ENCODE results near the gene ACBD3. TPM values are rescaled to one million over a fixed set of nuclear protein-coding genes. Genes with fewer than 3 reads are reported as not detected.
A peak's percentile ranks its signal among the peaks of the same experiment; 100 is the strongest.

Gene ACBD3
- polyA plus RNA-seq, 1 experiment, result 22.8 TPM

DNA sequence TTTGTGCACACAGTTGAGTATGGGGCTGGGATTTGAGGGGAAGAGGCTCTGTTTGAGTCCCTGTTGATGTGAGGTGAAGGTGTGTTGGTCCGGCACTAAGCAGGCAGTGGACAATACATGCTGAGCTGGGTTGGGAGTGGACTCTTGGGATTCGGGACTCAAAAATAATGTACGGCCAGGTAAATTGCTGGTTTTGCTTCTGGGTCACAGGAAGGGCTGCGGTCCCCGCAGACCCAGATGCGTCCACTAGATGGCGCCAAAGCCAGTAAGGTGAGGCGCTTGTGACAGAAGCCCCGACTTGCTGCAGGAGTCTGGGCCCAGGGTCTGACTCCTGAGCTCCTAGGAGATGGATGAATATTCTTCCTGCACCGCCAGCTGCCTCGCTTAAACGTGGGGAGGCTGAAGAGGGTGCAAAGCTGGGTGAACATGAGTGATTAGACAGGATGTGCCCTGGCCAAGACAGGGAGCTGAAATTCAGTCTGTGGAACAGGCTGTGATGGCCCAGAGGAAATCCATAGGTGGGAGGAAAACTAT, 61.4 kb downstream of the ACBD3 start:
- Histone ChIP-seq H3K4me3 (ENCODE audit: low read depth, low read length) (no peak overlapping the region), H3K36me3 (ENCODE audit: control insufficient read depth, insufficient read depth, low read length) (no peaks in the 10 kb centered on the region), H3K27me3 (ENCODE audit: control insufficient read depth, insufficient read depth, low read length) (no peaks in the 10 kb centered on the region)
- TF ChIP-seq, protein P1, sequence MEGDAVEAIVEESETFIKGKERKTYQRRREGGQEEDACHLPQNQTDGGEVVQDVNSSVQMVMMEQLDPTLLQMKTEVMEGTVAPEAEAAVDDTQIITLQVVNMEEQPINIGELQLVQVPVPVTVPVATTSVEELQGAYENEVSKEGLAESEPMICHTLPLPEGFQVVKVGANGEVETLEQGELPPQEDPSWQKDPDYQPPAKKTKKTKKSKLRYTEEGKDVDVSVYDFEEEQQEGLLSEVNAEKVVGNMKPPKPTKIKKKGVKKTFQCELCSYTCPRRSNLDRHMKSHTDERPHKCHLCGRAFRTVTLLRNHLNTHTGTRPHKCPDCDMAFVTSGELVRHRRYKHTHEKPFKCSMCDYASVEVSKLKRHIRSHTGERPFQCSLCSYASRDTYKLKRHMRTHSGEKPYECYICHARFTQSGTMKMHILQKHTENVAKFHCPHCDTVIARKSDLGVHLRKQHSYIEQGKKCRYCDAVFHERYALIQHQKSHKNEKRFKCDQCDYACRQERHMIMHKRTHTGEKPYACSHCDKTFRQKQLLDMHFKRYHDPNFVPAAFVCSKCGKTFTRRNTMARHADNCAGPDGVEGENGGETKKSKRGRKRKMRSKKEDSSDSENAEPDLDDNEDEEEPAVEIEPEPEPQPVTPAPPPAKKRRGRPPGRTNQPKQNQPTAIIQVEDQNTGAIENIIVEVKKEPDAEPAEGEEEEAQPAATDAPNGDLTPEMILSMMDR (IDR thresholded peaks at IDR 0.05; ENCODE audit: insufficient read depth, low read depth, low read length), result peak; percentile 97
- DNase-seq (ENCODE audit: low read depth), result no peak
- ChIA-PET POLR2A (interaction anchor here (0.6 kb wide), 2 partner anchors 14 to 56 kb away, joined by 3 to 4 read pairs; no protein-coding TSS in a partner anchor), CTCF (interaction anchor here (0.6 to 7.6 kb wide), 38 partner anchors 8 to 484 kb away, joined by 3 to 198 read pairs (median 4); partner anchors contain the start of gene H3-3A)

DNA sequence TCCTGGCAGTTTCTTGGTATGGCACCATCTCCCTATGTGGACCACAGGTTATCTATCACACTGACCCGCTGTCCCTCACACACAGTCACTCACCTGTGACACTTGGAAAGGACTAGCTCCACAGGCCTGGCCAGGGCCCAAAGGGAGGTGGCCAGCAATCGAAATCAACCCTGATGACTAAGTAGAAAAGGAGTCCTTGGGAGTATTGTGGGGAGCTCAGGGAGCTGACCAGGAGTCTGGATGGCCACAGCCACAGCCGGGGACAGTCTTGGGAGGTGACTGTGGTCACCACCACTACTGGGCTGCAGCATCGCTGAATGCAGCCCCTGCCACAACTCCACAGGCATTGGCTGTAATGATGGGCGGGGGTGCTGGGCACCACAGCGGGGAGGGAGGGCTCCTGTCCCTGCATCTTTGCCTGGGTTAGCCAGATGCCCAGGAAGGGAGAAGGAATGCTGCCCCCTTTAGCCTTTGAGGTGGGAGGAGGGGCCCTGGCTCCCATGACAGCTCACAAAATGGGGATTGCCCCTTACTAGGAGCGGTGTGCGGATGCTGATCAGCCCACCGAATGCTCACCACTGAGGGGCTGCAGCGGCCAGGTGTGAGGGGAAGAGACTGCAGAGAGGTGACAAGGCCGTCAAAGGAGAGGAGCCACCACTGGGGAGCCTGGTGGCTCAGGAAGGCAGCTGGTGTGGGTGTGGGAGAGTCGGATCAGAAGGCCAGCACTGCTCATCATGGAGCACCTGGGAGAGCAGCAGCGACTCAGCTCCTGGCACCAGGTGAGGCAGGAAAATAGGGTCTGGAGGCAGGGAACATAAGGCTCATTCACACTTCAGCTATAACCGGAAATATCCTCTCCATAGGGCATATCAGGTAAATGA, 62.7 kb downstream of the ACBD3 start:
- Histone ChIP-seq H3K36me3 (ENCODE audit: control insufficient read depth, insufficient read depth, low read length) (no peaks in the 10 kb centered on the region), H3K4me3 (ENCODE audit: low read depth, low read length) (no peak overlapping the region), H3K27me3 (ENCODE audit: control insufficient read depth, insufficient read depth, low read length) (no peaks in the 10 kb centered on the region)
- DNase-seq (ENCODE audit: low read depth), result no peak
- POLR2A ChIA-PET, result interaction anchor here (0.6 kb wide), 1 partner anchor 62 kb away, joined by 3 read pairs; the partner anchor contains the start of gene H3-3A
- CTCF ChIA-PET, result interaction anchor here (0.7 to 7.6 kb wide), 11 partner anchors 7 to 280 kb away, joined by 3 to 198 read pairs (median 20); partner anchors contain the start of gene H3-3A
- TF ChIP-seq, protein P1 (IDR thresholded peaks at IDR 0.05; ENCODE audit: insufficient read depth, low read depth, low read length), result no peak

DNA sequence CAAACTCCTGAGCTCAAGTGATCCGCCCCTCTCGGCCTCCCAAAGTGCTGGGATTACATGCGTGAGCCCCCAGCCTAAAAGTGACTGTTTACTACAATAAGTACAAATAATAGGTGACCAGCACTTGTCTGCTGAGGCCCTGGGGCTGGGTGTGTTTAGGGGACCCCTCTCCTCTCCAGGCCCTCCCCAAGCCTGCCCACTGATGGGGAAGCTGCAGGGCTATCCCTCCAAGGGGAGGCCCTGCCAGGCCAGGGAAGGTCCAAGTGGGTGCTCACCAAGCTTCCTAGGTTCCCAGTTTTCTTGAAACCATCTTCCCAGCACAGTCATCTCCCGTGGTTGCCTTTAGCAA, 63.4 kb downstream of the ACBD3 start:
- Histone ChIP-seq H3K27me3 (ENCODE audit: control insufficient read depth, insufficient read depth, low read length) (no peaks in the 10 kb centered on the region), H3K36me3 (ENCODE audit: control insufficient read depth, insufficient read depth, low read length) (no peaks in the 10 kb centered on the region), H3K4me3 (ENCODE audit: low read depth, low read length) (no peak overlapping the region)
- no peak for DNase-seq (ENCODE audit: low read depth)
- ChIA-PET CTCF (interaction anchor here (1.1 to 7.6 kb wide), 9 partner anchors 8 to 75 kb away, joined by 3 to 198 read pairs (median 25); partner anchors contain the start of gene H3-3A), POLR2A (interaction anchor here (0.6 kb wide), 1 partner anchor 61 kb away, joined by 3 read pairs; the partner anchor contains the start of gene H3-3A)
- TF ChIP-seq, protein P1 (IDR thresholded peaks at IDR 0.05; ENCODE audit: insufficient read depth, low read depth, low read length), result no peak

DNA sequence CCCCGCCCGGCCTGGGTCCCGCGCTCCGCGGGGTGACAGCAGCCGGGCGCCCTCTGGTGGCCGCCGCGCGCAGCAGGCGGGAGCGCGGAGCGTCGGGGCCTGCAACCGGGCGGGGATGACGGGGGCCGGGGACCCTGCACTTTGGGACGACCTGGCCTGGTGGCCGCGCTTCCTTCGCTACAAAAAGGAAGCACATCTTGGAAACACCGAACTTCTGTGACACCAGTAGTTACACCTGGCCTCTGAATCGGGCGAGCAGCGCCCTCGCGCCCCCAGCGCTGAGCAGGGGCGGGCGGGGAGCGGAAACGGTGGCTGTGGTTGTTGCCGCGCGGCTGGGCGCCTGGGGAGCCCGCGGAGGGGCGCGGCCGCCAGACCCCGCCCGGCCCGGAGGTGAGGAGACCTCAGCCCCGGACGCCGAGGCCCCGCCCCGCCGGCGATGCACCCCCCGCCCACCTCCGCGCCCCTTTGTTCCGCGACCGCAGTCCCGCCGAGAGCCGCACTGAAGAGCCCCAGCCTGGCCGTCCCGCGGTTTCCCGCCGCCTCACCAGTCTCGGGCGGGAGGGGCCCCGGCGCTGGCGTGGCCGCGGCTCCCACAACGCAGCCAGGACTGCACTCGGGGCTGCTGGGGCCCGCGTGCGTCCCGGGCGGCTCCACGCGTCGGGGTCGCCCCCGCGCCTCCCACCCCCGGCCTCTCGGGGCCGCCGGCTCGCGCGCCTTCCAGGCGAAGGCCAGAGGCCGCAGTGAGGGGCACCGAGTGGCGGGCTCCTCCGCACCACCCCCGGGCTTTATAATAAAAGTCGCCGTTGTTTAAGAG, 64.7 kb downstream of the ACBD3 start:
- ChIA-PET CTCF (interaction anchor here (1.3 to 7.6 kb wide), 8 partner anchors 11 to 134 kb away, joined by 3 to 198 read pairs (median 18); partner anchors contain the start of gene H3-3A), POLR2A (no interaction called here)
- Histone ChIP-seq H3K27me3 (ENCODE audit: control insufficient read depth, insufficient read depth, low read length) (peaks cover 2% of the 10 kb centered on the region; the same call in 1 of the 2 replicates), H3K36me3 (ENCODE audit: control insufficient read depth, insufficient read depth, low read length) (no peaks in the 10 kb centered on the region), H3K4me3 (ENCODE audit: low read depth, low read length) (peak overlapping the region; percentile 69)
- TF ChIP-seq, protein P1 (IDR thresholded peaks at IDR 0.05; ENCODE audit: insufficient read depth, low read depth, low read length), result peak; percentile 41
- DNase-seq (ENCODE audit: low read depth), result no peak

Data from BJ (cell line).